Neural crest cell (in vitro differentiated cells): Measurements from ENCODE around the gene ANKH. TPM values are rescaled to one million over a fixed set of nuclear protein-coding genes. Genes with fewer than 3 reads are reported as not detected.

ENCODE experiments used
- DNase-seq: peaks from one replicate; pipeline ENCODE4 v3.0.0; 2021; ENCODE audit warnings: low read depth, mixed read lengths, low spot score
- H3K27ac Mint-ChIP-seq: one replicate; pipeline ENCODE4 v1.8.0; 2021; ENCODE audit warnings: mild to moderate bottlenecking, mixed read lengths; ENCODE audit not compliant: unreplicated experiment
- H3K27me3 Mint-ChIP-seq: 2 replicates; pipeline ENCODE4 v1.8.0; 2021; ENCODE audit warnings: low read depth, mild to moderate bottlenecking, mixed read lengths
- H3K36me3 Mint-ChIP-seq: 2 replicates; pipeline ENCODE4 v1.8.0; 2021; ENCODE audit warnings: low read depth, mild to moderate bottlenecking, mixed read lengths
- H3K4me1 Mint-ChIP-seq: 2 replicates; pipeline ENCODE4 v1.8.0; 2021; ENCODE audit warnings: mixed read lengths
- H3K4me3 Mint-ChIP-seq: one replicate; pipeline ENCODE4 v1.8.0; 2021; ENCODE audit warnings: mild to moderate bottlenecking, mixed read lengths
- H3K9me3 Mint-ChIP-seq: 2 replicates; pipeline ENCODE4 v1.8.0; 2021; ENCODE audit warnings: mixed read lengths
- CTCF ChIP-seq: fragments of 200-600 bp; sonication (generic); conservative IDR thresholded peaks from 2 replicates; pipeline ENCODE4 v1.5.0; 2021; ENCODE audit warnings: antibody characterized with exemption, mild to moderate bottlenecking
- total RNA-seq: library from RNA; stranded (reverse); gene quantifications from 2 replicates; pipeline ENCODE4 v1.2.1, GENCODE V29; 2021

ANKH gene
- total RNA-seq, 1 donor from 2014 or later, result 28.6 TPM

- Mint-ChIP-seq H3K9me3 (peaks cover 4% of the 10 kb centered on the region), H3K4me3 (no peak overlapping the region), H3K27ac (no peak overlapping the region), H3K4me1 (peaks cover 27% of the 10 kb centered on the region), H3K36me3 (peaks cover 17% of the 10 kb centered on the region), H3K27me3 (no peaks in the 10 kb centered on the region)
- DNase-seq, result no peak
- TF ChIP-seq CTCF, result no peak
Measured at GRCh38 chr5:14723701-14724132, 147.9 kb downstream of the ANKH start.

GRCh38 chr5:14722923-14723322, 148.7 kb downstream of the ANKH start:
- Mint-ChIP-seq H3K4me1 (peaks cover 19% of the 10 kb centered on the region), H3K27me3 (no peaks in the 10 kb centered on the region), H3K27ac (no peak overlapping the region), H3K9me3 (peaks cover 4% of the 10 kb centered on the region), H3K4me3 (no peak overlapping the region), H3K36me3 (peaks cover 20% of the 10 kb centered on the region)
- no peak for DNase-seq
- TF ChIP-seq CTCF, result no peak

- no peak for DNase-seq
- no peak for TF ChIP-seq CTCF
Measured at GRCh38 chr5:14721990-14722656, 149.5 kb downstream of the ANKH start.

GRCh38 chr5:14720236-14720923, 151.2 kb downstream of the ANKH start:
- TF ChIP-seq CTCF, result no peak
- H3K36me3 Mint-ChIP-seq, result peaks cover 34% of the 10 kb centered on the region
- no peaks in the 10 kb centered on the region for H3K27me3 Mint-ChIP-seq
- no peaks in the 10 kb centered on the region for H3K4me1 Mint-ChIP-seq
- peaks cover 4% of the 10 kb centered on the region for H3K9me3 Mint-ChIP-seq
- H3K27ac Mint-ChIP-seq, result no peak overlapping the region
- no peak overlapping the region for H3K4me3 Mint-ChIP-seq
- no peak for DNase-seq

More at GRCh38 chr5:14721990-14722656, 149.5 kb downstream of the ANKH start:
- Mint-ChIP-seq H3K36me3 (peaks cover 25% of the 10 kb centered on the region), H3K4me3 (no peak overlapping the region), H3K27me3 (no peaks in the 10 kb centered on the region), H3K27ac (no peak overlapping the region), H3K9me3 (peaks cover 4% of the 10 kb centered on the region), H3K4me1 (peaks cover 12% of the 10 kb centered on the region)

GRCh38 chr5:14718778-14719177, 152.8 kb downstream of the ANKH start:
- no peak for DNase-seq
- Mint-ChIP-seq H3K9me3 (peaks cover 4% of the 10 kb centered on the region), H3K27ac (no peak overlapping the region), H3K4me3 (no peak overlapping the region), H3K4me1 (no peaks in the 10 kb centered on the region), H3K36me3 (peaks cover 31% of the 10 kb centered on the region), H3K27me3 (no peaks in the 10 kb centered on the region)
- TF ChIP-seq CTCF, result no peak
